ENCODE data around the gene KRTAP4-4. TPM values are rescaled to one million over a fixed set of nuclear protein-coding genes. Genes with fewer than 3 reads are reported as not detected.

The KRTAP4-4 gene
- total and polyA plus RNA-seq, 10 of the 15 experiments (the other 5 are each of a cell fraction or from before 2014, with no cell fraction given) = not detected

GRCh38 chr17:41116297-41116696 lies 44.3 kb downstream of the KRTAP4-4 start:
- Histone ChIP-seq H3K27ac (ENCODE audit: control insufficient read depth, insufficient read depth) (no peak overlapping the region), H3K9ac (ENCODE audit: control insufficient read depth, insufficient read depth, low read length) (no peak overlapping the region), H3K4me2 (ENCODE audit: control insufficient read depth, insufficient read depth) (no peak overlapping the region), H3K27me3 (replicated peaks in 1 of 2; ENCODE audit: control insufficient read depth in 2 of 2, insufficient read depth in 2 of 2, low read length in 1 of 2) (no peaks in the 10 kb centered on the region), H4K20me1 (ENCODE audit: control insufficient read depth, insufficient read depth) (no peaks in the 10 kb centered on the region), H3K9me3 (replicated peaks; ENCODE audit: control insufficient read depth, insufficient read depth, low read length) (no peaks in the 10 kb centered on the region), H2AFZ (ENCODE audit: control insufficient read depth, low read depth, low read length) (no peak overlapping the region), H3K4me1 (ENCODE audit: control insufficient read depth, insufficient read depth, low read length) (no peaks in the 10 kb centered on the region), H3K4me3 (no peak overlapping the region), H3K79me2 (ENCODE audit: control insufficient read depth, insufficient read depth, low read length) (no peaks in the 10 kb centered on the region), H3K36me3 (ENCODE audit: control insufficient read depth in 2 of 2, insufficient read depth in 2 of 2, low read length in 1 of 2) (no peaks in the 10 kb centered on the region)
- in situ Hi-C loops (cut with MboI) = no loop called here
- ChIA-PET SMC1A (ENCODE audit: uncharacterized antibody, unreplicated experiment) (no interaction called here), RAD21 (ENCODE audit: unreplicated experiment) (no interaction called here), CTCF (interaction anchor here (0.6 kb wide), 1 partner anchor 316 kb away, joined by 5 read pairs; no protein-coding TSS in a partner anchor), POLR2A (no interaction called here)
- no peak for ATAC-seq
- intact Hi-C loops (cut with micrococcal nuclease; ENCODE audit: unreplicated experiment) = no loop called here
- no TSS peak for BruUV-seq (replicated peaks)
- no peak for FAIRE-seq
- 2% methylated on average over 5 of the region's 5 CpGs for WGBS (ENCODE audit: insufficient coverage, insufficient replicate concordance, low lambda C conversion rate, missing lambda C conversion rate)
- DNase-seq (ENCODE audit: low read depth, low spot score) = no peak
- TF ChIP-seq BCL3 (IDR thresholded peaks at IDR 0.05; ENCODE audit: borderline replicate concordance, insufficient read depth, low read depth, low read length, poor library complexity, severe bottlenecking) = no peak
- 0 out of 2 replicates have a peak, but pooled peaks have one; percentile 6 for TF ChIP-seq SPI1 (IDR thresholded peaks at IDR 0.05; ENCODE audit: borderline replicate concordance, insufficient read depth, low read depth, low read length)
- TF ChIP-seq ETV6 (conservative IDR thresholded peaks at IDR 0.05 in 1 of 2, IDR thresholded peaks at IDR 0.05 in 1 of 2; ENCODE audit: borderline replicate concordance in 1 of 2, low read depth in 1 of 2) = no peak
- TF ChIP-seq ZNF687 (IDR thresholded peaks at IDR 0.05) = no peak
- no peak for TF ChIP-seq IRF4 (IDR thresholded peaks at IDR 0.05; ENCODE audit: low read depth, low read length)
